Endothelial cell of umbilical vein (primary cell): ENCODE measurements around the gene ZNF804B. TPM values are rescaled to one million over a fixed set of nuclear protein-coding genes. Genes with fewer than 3 reads are reported as not detected.

Experiments
- BruUV-seq: library from RNA; stranded (reverse); fragments of 400-500 nt; replicated peaks from 2 replicates; lab custom pipeline; 2021; lab: Mats Ljungman, UMichigan
- CTCF ChIA-PET: fragments of 300-600, 350-600 bp; sonication (Branson Sonifier 250); formaldehyde crosslinking; loops from one replicate; lab custom pipeline; 2021; ENCODE audit warnings: antibody characterized with exemption, inconsistent platforms; lab: Charles Lee
- POLR2A ChIA-PET: fragments of 300-600, 350-600 bp; sonication (Branson Sonifier 250); formaldehyde crosslinking; loops from one replicate; lab custom pipeline; 2021; ENCODE audit warnings: antibody characterized with exemption, inconsistent platforms; lab: Charles Lee
- DNase-seq: peaks from one replicate; pipeline ENCODE4 v3.0.0-alpha.2; 2011; ENCODE audit warnings: low read depth, low spot score
- FAIRE-seq: peaks from 2 replicates; lab custom pipeline; 2011; peaks lifted over from hg19 to GRCh38; lab: Jason Lieb, UNC
- H2AFZ ChIP-seq: 2 replicates; pipeline ENCODE4 v1.6.0; 2012; ENCODE audit warnings: low read depth, low read length, control low read depth, inconsistent platforms
- H3K27ac ChIP-seq: 2 replicates; pipeline ENCODE4 v1.5.1; 2011; ENCODE audit warnings: low read depth, mild to moderate bottlenecking, control low read depth, low read length, moderate library complexity; ENCODE audit not compliant: insufficient read depth
- H3K27me3 ChIP-seq, 2 experiments: 2 replicates each; pipeline versions ENCODE4 v1.6.0 to v1.6.1; 2011; ENCODE audit warnings: low read length in 2 of 2, mixed read lengths in 1 of 2; ENCODE audit not compliant: control insufficient read depth in 2 of 2, insufficient read depth in 2 of 2
- H3K36me3 ChIP-seq, 2 experiments: 2 replicates in 1 of 2; 3 replicates in 1 of 2; pipeline ENCODE4 v1.5.1; 2011; ENCODE audit warnings: low read length in 2 of 2, mild to moderate bottlenecking in 1 of 2, moderate library complexity in 1 of 2; ENCODE audit not compliant: control insufficient read depth in 2 of 2, insufficient read depth in 2 of 2; ENCODE audit errors: extremely low read depth in 1 of 2
- H3K4me1 ChIP-seq: 3 replicates; pipeline ENCODE4 v1.5.1; 2011; ENCODE audit warnings: mild to moderate bottlenecking, low read length; ENCODE audit not compliant: control insufficient read depth, insufficient read depth; ENCODE audit errors: extremely low read depth
- H3K4me2 ChIP-seq: 2 replicates; pipeline ENCODE4 v1.6.1; 2011; ENCODE audit warnings: low read length, control low read depth, mixed read lengths; ENCODE audit not compliant: insufficient read depth
- H3K4me3 ChIP-seq, 3 experiments: fragments of 200-600 bp in 1 of 3; sonication (generic), shearing (Covaris generic) in 1 of 3; replicated peaks in 1 of 3; 2 replicates each; pipeline ENCODE4 v1.5.1; 2011 to 2016; ENCODE audit warnings: control low read depth in 3 of 3, low read length in 3 of 3, mild to moderate bottlenecking in 2 of 3, inconsistent platforms in 1 of 3, low read depth in 1 of 3, moderate library complexity in 1 of 3; ENCODE audit not compliant: insufficient read depth in 1 of 3
- H3K79me2 ChIP-seq: 2 replicates; pipeline ENCODE4 v1.6.0; 2012; ENCODE audit warnings: low read length, inconsistent platforms; ENCODE audit not compliant: control insufficient read depth, insufficient read depth
- H3K9ac ChIP-seq: replicated peaks from 2 replicates; pipeline ENCODE3; 2011; ENCODE audit warnings: low read length, control low read depth; ENCODE audit not compliant: insufficient read depth; ENCODE audit errors: extremely low read depth
- H3K9me1 ChIP-seq: replicated peaks from 3 replicates; pipeline ENCODE4 v1.6.0; 2011; ENCODE audit warnings: mild to moderate bottlenecking, low read length; ENCODE audit not compliant: control insufficient read depth, insufficient read depth; ENCODE audit errors: extremely low read depth
- H3K9me3 ChIP-seq: replicated peaks from 2 replicates; pipeline ENCODE4 v1.5.1; 2012; ENCODE audit warnings: low read length, inconsistent platforms; ENCODE audit not compliant: control insufficient read depth, insufficient read depth
- H4K20me1 ChIP-seq: replicated peaks from 2 replicates; pipeline ENCODE3; 2011; ENCODE audit warnings: mild to moderate bottlenecking, low read length; ENCODE audit not compliant: control insufficient read depth, insufficient read depth; ENCODE audit errors: extremely low read depth
- EZH2 ChIP-seq: IDR thresholded peaks from 2 replicates; pipeline ENCODE4 v1.6.1; 2012; ENCODE audit warnings: borderline replicate concordance, low read depth, mild to moderate bottlenecking, moderate library complexity, low read length, inconsistent platforms; ENCODE audit not compliant: severe bottlenecking
- FOS ChIP-seq: IDR thresholded peaks from 2 replicates; pipeline ENCODE4 v1.6.1; 2011; ENCODE audit warnings: mild to moderate bottlenecking, low read length, moderate library complexity, borderline replicate concordance; ENCODE audit not compliant: insufficient read depth
- GATA2 ChIP-seq: IDR thresholded peaks from 2 replicates; pipeline ENCODE4 v1.7.0; 2011; ENCODE audit warnings: low read depth, mild to moderate bottlenecking, moderate library complexity, mixed read lengths, low read length; ENCODE audit not compliant: insufficient read length, insufficient read depth
- JUN ChIP-seq: IDR thresholded peaks from 2 replicates; pipeline ENCODE4 v1.6.1; 2011; ENCODE audit warnings: borderline replicate concordance, low read depth; ENCODE audit not compliant: insufficient read length, insufficient read depth
- dilution Hi-C: fragments of 300-500 bp; cut with MboI; formaldehyde crosslinking; loops from one replicate; pipeline ENCODE4 v1.15.0; 2019; ENCODE audit warnings: low sequenced_read_pairs; ENCODE audit not compliant: extremely low pct_ligation_motif_present
- intact Hi-C: fragments of 100-400 bp; cut with micrococcal nuclease; formaldehyde crosslinking; loops from one replicate; pipeline ENCODE4 v1.10.0; 2022
- polyA plus RNA-seq, 4 experiments: library from polyadenylated mRNA; depleted of rRNA in 3 of 4; stranded (reverse) in 3 of 4; unstranded in 1 of 4; fragments of >200 nt; gene quantifications; 2 replicates each; pipeline versions ENCODE4 v1.2.1 to v1.2.3, GENCODE V29; 2011 to 2012; ENCODE audit warnings: missing spikeins in 1 of 4
- total RNA-seq: library from RNA; stranded (reverse); gene quantifications from 2 replicates; pipeline ENCODE4 v1.2.3, GENCODE V29; 2021
- TF ChIP-seq, protein P1 (sequence below): IDR thresholded peaks from 2 replicates; pipeline ENCODE4 v1.6.1; 2011; ENCODE audit not compliant: insufficient read depth, insufficient read length
- TF ChIP-seq, protein P2 (sequence below), 2 donors: IDR thresholded peaks; 1 replicate in 1 of 2; 2 replicates in 1 of 2; pipeline ENCODE4 v1.5.1; 2011; ENCODE audit warnings: low read length in 2 of 2, mild to moderate bottlenecking in 2 of 2, moderate library complexity in 2 of 2, control low read depth in 1 of 2, inconsistent platforms in 1 of 2, low read depth in 1 of 2; ENCODE audit not compliant: insufficient read depth in 1 of 2; ENCODE audit errors: extremely low read depth in 1 of 2

ZNF804B gene
- total and polyA plus RNA-seq, 2 donors (not counting 3 experiments of a cell fraction or from before 2014, with no cell fraction given), result not detected

DNA sequence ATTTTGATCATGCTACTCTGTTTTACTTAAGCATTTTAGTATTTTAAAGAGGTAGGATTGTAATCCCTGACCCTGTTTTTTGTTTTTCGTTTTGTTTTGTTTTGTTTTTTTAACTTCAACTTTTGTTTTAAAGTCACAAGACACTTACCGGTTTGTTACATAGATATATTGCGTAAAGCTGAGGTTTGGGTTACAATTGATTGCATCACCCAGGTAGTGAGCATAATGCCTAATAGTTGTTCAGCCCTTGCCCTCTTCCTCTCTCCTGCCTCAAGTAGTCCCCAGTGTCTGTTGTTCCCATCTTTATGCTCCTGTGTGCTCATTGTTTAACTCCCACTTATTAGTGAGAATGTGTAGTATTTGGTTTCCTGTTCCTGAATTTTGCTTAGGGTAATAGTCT is 129.2 kb downstream of the ZNF804B start:
- H3K36me3 ChIP-seq, result no peaks in the 10 kb centered on the region
- H4K20me1 ChIP-seq, result no peaks in the 10 kb centered on the region
- no peaks in the 10 kb centered on the region for H3K9me1 ChIP-seq
- no peak overlapping the region for H3K4me3 ChIP-seq
- BruUV-seq, result no TSS peak
- no peaks in the 10 kb centered on the region for H3K27me3 ChIP-seq
- intact Hi-C loops (no loop called here), dilution Hi-C loops (no loop called here)
- POLR2A ChIA-PET, result no interaction called here
- FAIRE-seq (no peak), DNase-seq (no peak)
- TF ChIP-seq, protein P1, sequence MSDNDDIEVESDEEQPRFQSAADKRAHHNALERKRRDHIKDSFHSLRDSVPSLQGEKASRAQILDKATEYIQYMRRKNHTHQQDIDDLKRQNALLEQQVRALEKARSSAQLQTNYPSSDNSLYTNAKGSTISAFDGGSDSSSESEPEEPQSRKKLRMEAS, result no peak
- no peak for TF ChIP-seq GATA2
- TF ChIP-seq JUN, result no peak
- no peak for TF ChIP-seq FOS
- TF ChIP-seq, protein P2, sequence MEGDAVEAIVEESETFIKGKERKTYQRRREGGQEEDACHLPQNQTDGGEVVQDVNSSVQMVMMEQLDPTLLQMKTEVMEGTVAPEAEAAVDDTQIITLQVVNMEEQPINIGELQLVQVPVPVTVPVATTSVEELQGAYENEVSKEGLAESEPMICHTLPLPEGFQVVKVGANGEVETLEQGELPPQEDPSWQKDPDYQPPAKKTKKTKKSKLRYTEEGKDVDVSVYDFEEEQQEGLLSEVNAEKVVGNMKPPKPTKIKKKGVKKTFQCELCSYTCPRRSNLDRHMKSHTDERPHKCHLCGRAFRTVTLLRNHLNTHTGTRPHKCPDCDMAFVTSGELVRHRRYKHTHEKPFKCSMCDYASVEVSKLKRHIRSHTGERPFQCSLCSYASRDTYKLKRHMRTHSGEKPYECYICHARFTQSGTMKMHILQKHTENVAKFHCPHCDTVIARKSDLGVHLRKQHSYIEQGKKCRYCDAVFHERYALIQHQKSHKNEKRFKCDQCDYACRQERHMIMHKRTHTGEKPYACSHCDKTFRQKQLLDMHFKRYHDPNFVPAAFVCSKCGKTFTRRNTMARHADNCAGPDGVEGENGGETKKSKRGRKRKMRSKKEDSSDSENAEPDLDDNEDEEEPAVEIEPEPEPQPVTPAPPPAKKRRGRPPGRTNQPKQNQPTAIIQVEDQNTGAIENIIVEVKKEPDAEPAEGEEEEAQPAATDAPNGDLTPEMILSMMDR (IDR thresholded peaks at IDR 0.05; ENCODE audit: extremely low read depth in 1 of 2, insufficient read depth in 1 of 2, low read depth in 1 of 2, low read length in 2 of 2), result no peak
- no peak for TF ChIP-seq EZH2
- no peaks in the 10 kb centered on the region for H3K9me3 ChIP-seq
- H3K4me1 ChIP-seq, result no peaks in the 10 kb centered on the region
- CTCF ChIA-PET, result no interaction called here
- no peak overlapping the region for H2AFZ ChIP-seq
- no peak overlapping the region for H3K4me2 ChIP-seq
- no peak overlapping the region for H3K27ac ChIP-seq
- no peak overlapping the region for H3K9ac ChIP-seq
- no peaks in the 10 kb centered on the region for H3K79me2 ChIP-seq
